ENCODE results near the gene LMAN2L. TPM values are rescaled to one million over a fixed set of nuclear protein-coding genes. Genes with fewer than 3 reads are reported as not detected.

The LMAN2L gene
- polyA plus RNA-seq, 1 of the 3 experiments (the other 2 are of a cell fraction): 17.7 TPM

DNA sequence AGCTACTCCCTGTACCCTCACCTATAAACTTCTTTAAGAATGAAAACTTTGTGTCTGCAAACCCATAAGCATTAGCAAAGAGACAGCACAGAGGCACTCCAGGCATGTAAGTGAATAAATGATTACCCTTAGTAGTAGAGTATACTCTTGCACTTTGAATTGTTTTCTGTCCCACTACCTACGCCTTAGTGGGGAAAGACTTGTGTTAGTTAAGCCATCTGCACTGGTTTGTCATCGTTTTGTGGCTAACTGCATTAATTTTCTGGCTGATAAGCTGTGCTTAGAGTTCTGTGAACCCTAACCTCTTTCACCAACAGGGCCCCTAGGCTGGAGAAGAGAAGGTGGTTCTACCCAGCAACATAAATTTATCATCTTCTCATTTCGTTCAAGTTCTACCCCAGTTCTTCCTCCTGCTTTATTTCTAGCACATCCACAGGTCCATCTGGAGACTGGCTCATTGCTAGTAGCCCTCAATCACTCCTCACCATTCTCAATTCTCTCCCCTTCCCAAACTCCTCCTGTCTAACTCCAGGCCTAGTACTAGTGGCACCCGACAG lies 710 bp downstream of the LMAN2L start:
- ChIA-PET CTCF (interaction anchor here (0.9 to 1.6 kb wide), 3 partner anchors 22 to 61 kb away, joined by 4 read pairs; no protein-coding TSS in a partner anchor), POLR2A (no interaction called here)
- Histone ChIP-seq H3K36me3 (replicated peaks in 1 of 2; ENCODE audit: control insufficient read depth in 1 of 2, insufficient read depth in 2 of 2, low read length in 1 of 2) (peaks cover 0 to 14% of the 10 kb centered on the region in 2 experiments), H3K27me3 (ENCODE audit: insufficient read depth) (no peaks in the 10 kb centered on the region), H3K9me3 (no peaks in the 10 kb centered on the region), H3K4me1 (ENCODE audit: control insufficient read depth in 1 of 2, insufficient read depth in 2 of 2, low read depth in 1 of 2, low read length in 1 of 2) (peaks cover 6 to 8% of the 10 kb centered on the region in 2 experiments; a peak in 2 of 4 replicates), H3K9ac (peak overlapping the region; percentile 78), H4K20me1 (ENCODE audit: insufficient read depth) (no peaks in the 10 kb centered on the region), H3K79me2 (ENCODE audit: insufficient read depth) (peaks cover 32% of the 10 kb centered on the region), H3K4me3 (ENCODE audit: low read depth in 2 of 2, low read length in 1 of 2) (peak overlapping the region; percentile 63 to 78), H3K4me2 (peak overlapping the region; percentile 85), H2AFZ (ENCODE audit: low read depth) (peak overlapping the region; percentile 88), H3K9me2 (no peaks in the 10 kb centered on the region), H3F3A (replicated peaks; ENCODE audit: insufficient read depth) (no peaks in the 10 kb centered on the region), H3K27ac (ENCODE audit: low read depth in 2 of 2, low read length in 1 of 2) (peak overlapping the region in 1 of 2 experiments; percentile 40; a peak in 3 of 4 replicates)
- DNase-seq: no peak
- no peak for TF ChIP-seq YY1 (IDR thresholded peaks at IDR 0.05; ENCODE audit: low read depth)
- TF ChIP-seq TEAD4 (IDR thresholded peaks at IDR 0.05; ENCODE audit: borderline replicate concordance, insufficient read depth): no peak
- TF ChIP-seq, protein P1, sequence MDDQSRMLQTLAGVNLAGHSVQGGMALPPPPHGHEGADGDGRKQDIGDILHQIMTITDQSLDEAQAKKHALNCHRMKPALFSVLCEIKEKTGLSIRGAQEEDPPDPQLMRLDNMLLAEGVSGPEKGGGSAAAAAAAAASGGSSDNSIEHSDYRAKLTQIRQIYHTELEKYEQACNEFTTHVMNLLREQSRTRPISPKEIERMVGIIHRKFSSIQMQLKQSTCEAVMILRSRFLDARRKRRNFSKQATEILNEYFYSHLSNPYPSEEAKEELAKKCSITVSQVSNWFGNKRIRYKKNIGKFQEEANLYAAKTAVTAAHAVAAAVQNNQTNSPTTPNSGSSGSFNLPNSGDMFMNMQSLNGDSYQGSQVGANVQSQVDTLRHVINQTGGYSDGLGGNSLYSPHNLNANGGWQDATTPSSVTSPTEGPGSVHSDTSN (IDR thresholded peaks at IDR 0.05): no peak
- no peak for TF ChIP-seq ELF1 (IDR thresholded peaks at IDR 0.05)
- TF ChIP-seq, protein P2, sequence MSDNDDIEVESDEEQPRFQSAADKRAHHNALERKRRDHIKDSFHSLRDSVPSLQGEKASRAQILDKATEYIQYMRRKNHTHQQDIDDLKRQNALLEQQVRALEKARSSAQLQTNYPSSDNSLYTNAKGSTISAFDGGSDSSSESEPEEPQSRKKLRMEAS (IDR thresholded peaks at IDR 0.05; ENCODE audit: low read depth): no peak
- TF ChIP-seq JUND (IDR thresholded peaks at IDR 0.05): no peak
- TF ChIP-seq NFIC (IDR thresholded peaks at IDR 0.05; ENCODE audit: borderline replicate concordance): no peak
- no peak for TF ChIP-seq RXRA (IDR thresholded peaks at IDR 0.05; ENCODE audit: borderline replicate concordance, low read depth)
- TF ChIP-seq, protein P3, sequence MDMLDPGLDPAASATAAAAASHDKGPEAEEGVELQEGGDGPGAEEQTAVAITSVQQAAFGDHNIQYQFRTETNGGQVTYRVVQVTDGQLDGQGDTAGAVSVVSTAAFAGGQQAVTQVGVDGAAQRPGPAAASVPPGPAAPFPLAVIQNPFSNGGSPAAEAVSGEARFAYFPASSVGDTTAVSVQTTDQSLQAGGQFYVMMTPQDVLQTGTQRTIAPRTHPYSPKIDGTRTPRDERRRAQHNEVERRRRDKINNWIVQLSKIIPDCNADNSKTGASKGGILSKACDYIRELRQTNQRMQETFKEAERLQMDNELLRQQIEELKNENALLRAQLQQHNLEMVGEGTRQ (IDR thresholded peaks at IDR 0.05; ENCODE audit: borderline replicate concordance, low read depth, low read length): no peak
- no peak for TF ChIP-seq MEF2A (IDR thresholded peaks at IDR 0.05; ENCODE audit: borderline replicate concordance, low read depth)
- TF ChIP-seq RAD21 (IDR thresholded peaks at IDR 0.05; ENCODE audit: low read length): no peak
- no peak for TF ChIP-seq FOXJ3 (CRISPR knock-in tag; IDR thresholded peaks at IDR 0.05)
- TF ChIP-seq SMC3 (IDR thresholded peaks at IDR 0.05; ENCODE audit: low read depth, low read length): no peak
- WGBS (ENCODE audit: low lambda C conversion rate): 11% methylated on average over 4 of the region's 4 CpGs

DNA sequence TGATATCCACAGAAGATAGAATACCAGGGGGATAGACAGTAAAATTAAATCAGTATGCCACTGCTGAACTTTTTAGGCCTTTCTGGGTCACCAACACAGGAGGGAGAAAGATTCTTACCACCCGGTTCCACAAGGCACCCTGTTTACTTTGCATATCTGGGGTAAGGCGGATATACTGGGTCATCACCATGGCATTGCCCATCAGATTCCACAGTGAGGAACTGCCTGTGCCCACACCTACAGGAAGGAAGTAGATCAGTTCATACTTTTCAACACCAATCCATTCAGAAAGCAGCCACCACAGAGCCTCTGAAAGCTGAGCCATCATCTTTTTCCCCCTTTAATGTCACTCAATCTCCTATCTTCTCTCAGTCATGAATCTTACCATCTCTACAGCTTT lies 2.0 kb downstream of the LMAN2L start:
- ChIA-PET CTCF (no interaction called here), POLR2A (interaction anchor here (0.6 kb wide), 1 partner anchor 12 kb away, joined by 3 read pairs; no protein-coding TSS in a partner anchor)
- Histone ChIP-seq H3K9ac (no peak overlapping the region), H3K36me3 (replicated peaks in 1 of 2; ENCODE audit: control insufficient read depth in 1 of 2, insufficient read depth in 2 of 2, low read length in 1 of 2) (peaks cover 7 to 27% of the 10 kb centered on the region in 2 experiments), H2AFZ (ENCODE audit: low read depth) (no peak overlapping the region), H3K4me1 (ENCODE audit: control insufficient read depth in 1 of 2, insufficient read depth in 2 of 2, low read depth in 1 of 2, low read length in 1 of 2) (peaks cover 6 to 8% of the 10 kb centered on the region in 2 experiments; a peak in 2 of 4 replicates), H3K4me2 (peak overlapping the region; percentile 23; the same call in 1 of the 2 replicates), H4K20me1 (ENCODE audit: insufficient read depth) (no peaks in the 10 kb centered on the region), H3K27me3 (ENCODE audit: insufficient read depth) (no peaks in the 10 kb centered on the region), H3K9me3 (no peaks in the 10 kb centered on the region), H3K79me2 (ENCODE audit: insufficient read depth) (peaks cover 32% of the 10 kb centered on the region), H3F3A (replicated peaks; ENCODE audit: insufficient read depth) (no peaks in the 10 kb centered on the region), H3K4me3 (ENCODE audit: low read depth in 2 of 2, low read length in 1 of 2) (no peak overlapping the region), H3K27ac (ENCODE audit: low read depth in 2 of 2, low read length in 1 of 2) (no peak overlapping the region), H3K9me2 (no peaks in the 10 kb centered on the region)
- 94% methylated on average over 2 of the region's 2 CpGs for WGBS (ENCODE audit: low lambda C conversion rate)
- DNase-seq: no peak
- TF ChIP-seq, protein P4, sequence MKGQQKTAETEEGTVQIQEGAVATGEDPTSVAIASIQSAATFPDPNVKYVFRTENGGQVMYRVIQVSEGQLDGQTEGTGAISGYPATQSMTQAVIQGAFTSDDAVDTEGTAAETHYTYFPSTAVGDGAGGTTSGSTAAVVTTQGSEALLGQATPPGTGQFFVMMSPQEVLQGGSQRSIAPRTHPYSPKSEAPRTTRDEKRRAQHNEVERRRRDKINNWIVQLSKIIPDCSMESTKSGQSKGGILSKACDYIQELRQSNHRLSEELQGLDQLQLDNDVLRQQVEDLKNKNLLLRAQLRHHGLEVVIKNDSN (IDR thresholded peaks at IDR 0.05; ENCODE audit: borderline replicate concordance, low read depth): no peak
- TF ChIP-seq NFIC (IDR thresholded peaks at IDR 0.05; ENCODE audit: borderline replicate concordance) (no peak), MXI1 (IDR thresholded peaks at IDR 0.05; ENCODE audit: low read depth, low read length) (no peak), FOXM1 (IDR thresholded peaks at IDR 0.05; ENCODE audit: low read depth) (no peak), TEAD4 (IDR thresholded peaks at IDR 0.05; ENCODE audit: borderline replicate concordance, insufficient read depth) (no peak), RXRA (IDR thresholded peaks at IDR 0.05; ENCODE audit: borderline replicate concordance, low read depth) (no peak), SIN3A (IDR thresholded peaks at IDR 0.05; ENCODE audit: borderline replicate concordance, low read depth, low read length) (no peak), SMC3 (IDR thresholded peaks at IDR 0.05; ENCODE audit: low read depth, low read length) (no peak), YY1 (IDR thresholded peaks at IDR 0.05; ENCODE audit: low read depth) (no peak), FOSL2 (IDR thresholded peaks at IDR 0.05; ENCODE audit: borderline replicate concordance, low read depth) (no peak), RAD21 (IDR thresholded peaks at IDR 0.05; ENCODE audit: low read length) (no peak), POLR2AphosphoS5 (IDR thresholded peaks at IDR 0.05; ENCODE audit: low read depth, low read length) (no peak)
- TF ChIP-seq, protein P5, sequence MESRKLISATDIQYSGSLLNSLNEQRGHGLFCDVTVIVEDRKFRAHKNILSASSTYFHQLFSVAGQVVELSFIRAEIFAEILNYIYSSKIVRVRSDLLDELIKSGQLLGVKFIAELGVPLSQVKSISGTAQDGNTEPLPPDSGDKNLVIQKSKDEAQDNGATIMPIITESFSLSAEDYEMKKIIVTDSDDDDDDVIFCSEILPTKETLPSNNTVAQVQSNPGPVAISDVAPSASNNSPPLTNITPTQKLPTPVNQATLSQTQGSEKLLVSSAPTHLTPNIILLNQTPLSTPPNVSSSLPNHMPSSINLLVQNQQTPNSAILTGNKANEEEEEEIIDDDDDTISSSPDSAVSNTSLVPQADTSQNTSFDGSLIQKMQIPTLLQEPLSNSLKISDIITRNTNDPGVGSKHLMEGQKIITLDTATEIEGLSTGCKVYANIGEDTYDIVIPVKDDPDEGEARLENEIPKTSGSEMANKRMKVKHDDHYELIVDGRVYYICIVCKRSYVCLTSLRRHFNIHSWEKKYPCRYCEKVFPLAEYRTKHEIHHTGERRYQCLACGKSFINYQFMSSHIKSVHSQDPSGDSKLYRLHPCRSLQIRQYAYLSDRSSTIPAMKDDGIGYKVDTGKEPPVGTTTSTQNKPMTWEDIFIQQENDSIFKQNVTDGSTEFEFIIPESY (IDR thresholded peaks at IDR 0.05; ENCODE audit: borderline replicate concordance, low read depth): no peak
- TF ChIP-seq, protein P6, sequence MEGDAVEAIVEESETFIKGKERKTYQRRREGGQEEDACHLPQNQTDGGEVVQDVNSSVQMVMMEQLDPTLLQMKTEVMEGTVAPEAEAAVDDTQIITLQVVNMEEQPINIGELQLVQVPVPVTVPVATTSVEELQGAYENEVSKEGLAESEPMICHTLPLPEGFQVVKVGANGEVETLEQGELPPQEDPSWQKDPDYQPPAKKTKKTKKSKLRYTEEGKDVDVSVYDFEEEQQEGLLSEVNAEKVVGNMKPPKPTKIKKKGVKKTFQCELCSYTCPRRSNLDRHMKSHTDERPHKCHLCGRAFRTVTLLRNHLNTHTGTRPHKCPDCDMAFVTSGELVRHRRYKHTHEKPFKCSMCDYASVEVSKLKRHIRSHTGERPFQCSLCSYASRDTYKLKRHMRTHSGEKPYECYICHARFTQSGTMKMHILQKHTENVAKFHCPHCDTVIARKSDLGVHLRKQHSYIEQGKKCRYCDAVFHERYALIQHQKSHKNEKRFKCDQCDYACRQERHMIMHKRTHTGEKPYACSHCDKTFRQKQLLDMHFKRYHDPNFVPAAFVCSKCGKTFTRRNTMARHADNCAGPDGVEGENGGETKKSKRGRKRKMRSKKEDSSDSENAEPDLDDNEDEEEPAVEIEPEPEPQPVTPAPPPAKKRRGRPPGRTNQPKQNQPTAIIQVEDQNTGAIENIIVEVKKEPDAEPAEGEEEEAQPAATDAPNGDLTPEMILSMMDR (IDR thresholded peaks at IDR 0.05): no peak
